PC-9 (cell line): ENCODE results near the gene GPR157.

Experiments used
- EZH2 ChIP-seq: fragments of 200-600 bp; sonication (generic); IDR thresholded peaks from 2 replicates; pipeline ENCODE4 v1.8.0; 2017; ENCODE audit warnings: antibody characterized with exemption, low read depth
- TF ChIP-seq, protein P1 (sequence below): fragments of 200-600 bp; sonication (generic); conservative IDR thresholded peaks from 2 replicates; pipeline ENCODE4 v1.6.1; 2017; ENCODE audit warnings: mixed run types, antibody characterized with exemption, mild to moderate bottlenecking, moderate library complexity

DNA sequence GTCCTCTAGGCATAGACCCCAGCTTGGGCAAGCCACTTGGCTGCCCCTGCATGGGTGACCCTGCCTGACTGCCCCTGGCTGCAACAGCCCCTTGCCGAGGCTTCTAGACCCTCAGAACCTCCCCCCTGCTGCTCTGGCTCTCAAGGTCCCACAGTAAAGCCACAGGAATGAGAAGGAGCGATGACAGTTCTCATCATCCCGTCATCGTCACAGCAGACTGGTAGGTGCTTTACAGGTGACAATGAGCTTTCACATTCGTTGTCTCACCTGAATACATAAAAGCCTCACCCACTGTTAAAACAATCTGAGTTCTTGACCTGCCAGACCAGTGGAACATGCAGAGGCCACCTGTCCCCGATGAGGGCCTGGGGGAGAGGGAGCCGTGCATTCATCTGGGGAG is 36.0 kb upstream of the GPR157 start:
- TF ChIP-seq, protein P1, sequence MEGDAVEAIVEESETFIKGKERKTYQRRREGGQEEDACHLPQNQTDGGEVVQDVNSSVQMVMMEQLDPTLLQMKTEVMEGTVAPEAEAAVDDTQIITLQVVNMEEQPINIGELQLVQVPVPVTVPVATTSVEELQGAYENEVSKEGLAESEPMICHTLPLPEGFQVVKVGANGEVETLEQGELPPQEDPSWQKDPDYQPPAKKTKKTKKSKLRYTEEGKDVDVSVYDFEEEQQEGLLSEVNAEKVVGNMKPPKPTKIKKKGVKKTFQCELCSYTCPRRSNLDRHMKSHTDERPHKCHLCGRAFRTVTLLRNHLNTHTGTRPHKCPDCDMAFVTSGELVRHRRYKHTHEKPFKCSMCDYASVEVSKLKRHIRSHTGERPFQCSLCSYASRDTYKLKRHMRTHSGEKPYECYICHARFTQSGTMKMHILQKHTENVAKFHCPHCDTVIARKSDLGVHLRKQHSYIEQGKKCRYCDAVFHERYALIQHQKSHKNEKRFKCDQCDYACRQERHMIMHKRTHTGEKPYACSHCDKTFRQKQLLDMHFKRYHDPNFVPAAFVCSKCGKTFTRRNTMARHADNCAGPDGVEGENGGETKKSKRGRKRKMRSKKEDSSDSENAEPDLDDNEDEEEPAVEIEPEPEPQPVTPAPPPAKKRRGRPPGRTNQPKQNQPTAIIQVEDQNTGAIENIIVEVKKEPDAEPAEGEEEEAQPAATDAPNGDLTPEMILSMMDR: no peak
- TF ChIP-seq EZH2: no peak
